SHP77 (cell line): Measurements from ENCODE around the gene UGT1A6.
"Not testable (repeated sequence)": the region's sequence is repeated elsewhere in the genome, so short reads cannot be mapped to it uniquely, and the experiment has no call there.

Experiments used
- DNase-seq, 2 experiments: peaks; one replicate each; lab custom pipeline; 2025; lab: John Stamatoyannopoulos, UW

The UGT1A6 gene

GRCh38 chr2:233728723-233729301 is 36.1 kb downstream of the UGT1A6 start, which contains the start of gene UGT1A3:
TSS of gene UGT1A3 (plus strand) at chr2:233729042. CDS start at chr2:233729127, 85 bp downstream.
- DNase-seq: no peak

GRCh38 chr2:233736868-233737653 is 44.4 kb downstream of the UGT1A6 start:
- DNase-seq: not testable (repeated sequence)

- no peak for DNase-seq
Observed at GRCh38 chr2:233740870-233741269, 48.2 kb downstream of the UGT1A6 start.

GRCh38 chr2:233743464-233744259 is 51.0 kb downstream of the UGT1A6 start:
- DNase-seq: no peak

- DNase-seq: no peak
Observed at GRCh38 chr2:233745073-233745755, 52.5 kb downstream of the UGT1A6 start.

GRCh38 chr2:233745838-233746237 is 53.1 kb downstream of the UGT1A6 start:
- DNase-seq: not testable (repeated sequence)

- no peak for DNase-seq
Observed at GRCh38 chr2:233746475-233747282, 54.0 kb downstream of the UGT1A6 start.

- no peak for DNase-seq
Observed at GRCh38 chr2:233747283-233747544, 54.5 kb downstream of the UGT1A6 start.

GRCh38 chr2:233750689-233751088 is 58.0 kb downstream of the UGT1A6 start:
- not testable (repeated sequence) for DNase-seq

GRCh38 chr2:233751212-233752009 is 58.7 kb downstream of the UGT1A6 start:
- not testable (repeated sequence) for DNase-seq

GRCh38 chr2:233754872-233755611 is 62.4 kb downstream of the UGT1A6 start:
- no peak for DNase-seq

GRCh38 chr2:233756429-233757081 is 63.9 kb downstream of the UGT1A6 start:
- no peak for DNase-seq

GRCh38 chr2:233758141-233758540 is 65.5 kb downstream of the UGT1A6 start:
- no peak for DNase-seq

- DNase-seq: no peak
Observed at GRCh38 chr2:233758849-233759248, 66.2 kb downstream of the UGT1A6 start.

GRCh38 chr2:233760043-233760442 is 67.4 kb downstream of the UGT1A6 start, which contains the start of gene UGT1A1:
TSS of gene UGT1A1 (plus strand) at chr2:233760270. CDS start at chr2:233760288, 18 bp downstream.
- no peak for DNase-seq

- no peak for DNase-seq
Observed at GRCh38 chr2:233761040-233761769, 68.5 kb downstream of the UGT1A6 start.

GRCh38 chr2:233764264-233764663 is 71.6 kb downstream of the UGT1A6 start:
- DNase-seq: no peak

- no peak for DNase-seq
Observed at GRCh38 chr2:233764761-233765160, 72.1 kb downstream of the UGT1A6 start.

- no peak for DNase-seq
Observed at GRCh38 chr2:233766416-233766815, 73.7 kb downstream of the UGT1A6 start.
